Endothelial cell of umbilical vein (primary cell): ENCODE results near the gene NDUFS6. TPM values are rescaled to one million over a fixed set of nuclear protein-coding genes. Genes with fewer than 3 reads are reported as not detected.

Source experiments
- BruUV-seq: library from RNA; stranded (reverse); fragments of 400-500 nt; replicated peaks from 2 replicates; lab custom pipeline; 2021; lab: Mats Ljungman, UMichigan
- CTCF ChIA-PET: fragments of 300-600, 350-600 bp; sonication (Branson Sonifier 250); formaldehyde crosslinking; loops from one replicate; lab custom pipeline; 2021; ENCODE audit warnings: antibody characterized with exemption, inconsistent platforms; lab: Charles Lee
- POLR2A ChIA-PET: fragments of 300-600, 350-600 bp; sonication (Branson Sonifier 250); formaldehyde crosslinking; loops from one replicate; lab custom pipeline; 2021; ENCODE audit warnings: antibody characterized with exemption, inconsistent platforms; lab: Charles Lee
- DNase-seq: peaks from one replicate; pipeline ENCODE4 v3.0.0-alpha.2; 2011; ENCODE audit warnings: low read depth, low spot score
- FAIRE-seq: peaks from 2 replicates; lab custom pipeline; 2011; peaks lifted over from hg19 to GRCh38; lab: Jason Lieb, UNC
- H2AFZ ChIP-seq: 2 replicates; pipeline ENCODE4 v1.6.0; 2012; ENCODE audit warnings: low read depth, low read length, control low read depth, inconsistent platforms
- H3K27ac ChIP-seq: 2 replicates; pipeline ENCODE4 v1.5.1; 2011; ENCODE audit warnings: low read depth, mild to moderate bottlenecking, control low read depth, low read length, moderate library complexity; ENCODE audit not compliant: insufficient read depth
- H3K27me3 ChIP-seq, 2 experiments: 2 replicates each; pipeline versions ENCODE4 v1.6.0 to v1.6.1; 2011; ENCODE audit warnings: low read length in 2 of 2, mixed read lengths in 1 of 2; ENCODE audit not compliant: control insufficient read depth in 2 of 2, insufficient read depth in 2 of 2
- H3K36me3 ChIP-seq, 2 experiments: 2 replicates in 1 of 2; 3 replicates in 1 of 2; pipeline ENCODE4 v1.5.1; 2011; ENCODE audit warnings: low read length in 2 of 2, mild to moderate bottlenecking in 1 of 2, moderate library complexity in 1 of 2; ENCODE audit not compliant: control insufficient read depth in 2 of 2, insufficient read depth in 2 of 2; ENCODE audit errors: extremely low read depth in 1 of 2
- H3K4me1 ChIP-seq: 3 replicates; pipeline ENCODE4 v1.5.1; 2011; ENCODE audit warnings: mild to moderate bottlenecking, low read length; ENCODE audit not compliant: control insufficient read depth, insufficient read depth; ENCODE audit errors: extremely low read depth
- H3K4me2 ChIP-seq: 2 replicates; pipeline ENCODE4 v1.6.1; 2011; ENCODE audit warnings: low read length, control low read depth, mixed read lengths; ENCODE audit not compliant: insufficient read depth
- H3K4me3 ChIP-seq, 3 experiments: fragments of 200-600 bp in 1 of 3; sonication (generic), shearing (Covaris generic) in 1 of 3; replicated peaks in 1 of 3; 2 replicates each; pipeline ENCODE4 v1.5.1; 2011 to 2016; ENCODE audit warnings: control low read depth in 3 of 3, low read length in 3 of 3, mild to moderate bottlenecking in 2 of 3, inconsistent platforms in 1 of 3, low read depth in 1 of 3, moderate library complexity in 1 of 3; ENCODE audit not compliant: insufficient read depth in 1 of 3
- H3K79me2 ChIP-seq: 2 replicates; pipeline ENCODE4 v1.6.0; 2012; ENCODE audit warnings: low read length, inconsistent platforms; ENCODE audit not compliant: control insufficient read depth, insufficient read depth
- H3K9ac ChIP-seq: replicated peaks from 2 replicates; pipeline ENCODE3; 2011; ENCODE audit warnings: low read length, control low read depth; ENCODE audit not compliant: insufficient read depth; ENCODE audit errors: extremely low read depth
- H3K9me1 ChIP-seq: replicated peaks from 3 replicates; pipeline ENCODE4 v1.6.0; 2011; ENCODE audit warnings: mild to moderate bottlenecking, low read length; ENCODE audit not compliant: control insufficient read depth, insufficient read depth; ENCODE audit errors: extremely low read depth
- H3K9me3 ChIP-seq: replicated peaks from 2 replicates; pipeline ENCODE4 v1.5.1; 2012; ENCODE audit warnings: low read length, inconsistent platforms; ENCODE audit not compliant: control insufficient read depth, insufficient read depth
- H4K20me1 ChIP-seq: replicated peaks from 2 replicates; pipeline ENCODE3; 2011; ENCODE audit warnings: mild to moderate bottlenecking, low read length; ENCODE audit not compliant: control insufficient read depth, insufficient read depth; ENCODE audit errors: extremely low read depth
- CTCF ChIP-seq, 2 donors: IDR thresholded peaks; 1 replicate in 1 of 2; 2 replicates in 1 of 2; pipeline ENCODE4 v1.5.1; 2011; ENCODE audit warnings: low read length in 2 of 2, mild to moderate bottlenecking in 2 of 2, moderate library complexity in 2 of 2, control low read depth in 1 of 2, inconsistent platforms in 1 of 2, low read depth in 1 of 2; ENCODE audit not compliant: insufficient read depth in 1 of 2; ENCODE audit errors: extremely low read depth in 1 of 2
- EZH2 ChIP-seq: IDR thresholded peaks from 2 replicates; pipeline ENCODE4 v1.6.1; 2012; ENCODE audit warnings: borderline replicate concordance, low read depth, mild to moderate bottlenecking, moderate library complexity, low read length, inconsistent platforms; ENCODE audit not compliant: severe bottlenecking
- FOS ChIP-seq: IDR thresholded peaks from 2 replicates; pipeline ENCODE4 v1.6.1; 2011; ENCODE audit warnings: mild to moderate bottlenecking, low read length, moderate library complexity, borderline replicate concordance; ENCODE audit not compliant: insufficient read depth
- GATA2 ChIP-seq: IDR thresholded peaks from 2 replicates; pipeline ENCODE4 v1.7.0; 2011; ENCODE audit warnings: low read depth, mild to moderate bottlenecking, moderate library complexity, mixed read lengths, low read length; ENCODE audit not compliant: insufficient read length, insufficient read depth
- JUN ChIP-seq: IDR thresholded peaks from 2 replicates; pipeline ENCODE4 v1.6.1; 2011; ENCODE audit warnings: borderline replicate concordance, low read depth; ENCODE audit not compliant: insufficient read length, insufficient read depth
- MYC ChIP-seq: IDR thresholded peaks from one replicate; pipeline ENCODE4 v1.6.1; 2011; ENCODE audit warnings: mild to moderate bottlenecking, low read depth, low read length
- POLR2A ChIP-seq: IDR thresholded peaks from 2 replicates; pipeline ENCODE4 v1.6.1; 2012; ENCODE audit warnings: low read depth, mild to moderate bottlenecking, control low read depth, low read length
- POLR2AphosphoS5 ChIP-seq: IDR thresholded peaks from 2 replicates; pipeline ENCODE4 v1.6.1; 2012; ENCODE audit warnings: low read depth, mild to moderate bottlenecking, control low read depth, low read length, moderate library complexity; ENCODE audit not compliant: insufficient read depth
- dilution Hi-C: fragments of 300-500 bp; cut with MboI; formaldehyde crosslinking; loops from one replicate; pipeline ENCODE4 v1.15.0; 2019; ENCODE audit warnings: low sequenced_read_pairs; ENCODE audit not compliant: extremely low pct_ligation_motif_present
- intact Hi-C: fragments of 100-400 bp; cut with micrococcal nuclease; formaldehyde crosslinking; loops from one replicate; pipeline ENCODE4 v1.10.0; 2022
- polyA plus RNA-seq, 4 experiments: library from polyadenylated mRNA; depleted of rRNA in 3 of 4; stranded (reverse) in 3 of 4; unstranded in 1 of 4; fragments of >200 nt; gene quantifications; 2 replicates each; pipeline versions ENCODE4 v1.2.1 to v1.2.3, GENCODE V29; 2011 to 2012; ENCODE audit warnings: missing spikeins in 1 of 4
- total RNA-seq: library from RNA; stranded (reverse); gene quantifications from 2 replicates; pipeline ENCODE4 v1.2.3, GENCODE V29; 2021
- TF ChIP-seq, protein P1 (sequence below): IDR thresholded peaks from 2 replicates; pipeline ENCODE4 v1.6.1; 2011; ENCODE audit not compliant: insufficient read depth, insufficient read length

Gene NDUFS6
- total and polyA plus RNA-seq, 2 donors (not counting 3 experiments of a cell fraction or from before 2014, with no cell fraction given) = 42.5 to 127 TPM

- ChIA-PET POLR2A (no interaction called here), CTCF (no interaction called here)
- Histone ChIP-seq H3K4me3 (no peak overlapping the region), H3K9me3 (no peaks in the 10 kb centered on the region), H3K4me2 (no peak overlapping the region), H3K79me2 (no peaks in the 10 kb centered on the region), H3K27me3 (no peaks in the 10 kb centered on the region), H3K36me3 (no peaks in the 10 kb centered on the region), H3K4me1 (no peaks in the 10 kb centered on the region), H3K27ac (no peak overlapping the region), H3K9me1 (no peaks in the 10 kb centered on the region), H4K20me1 (no peaks in the 10 kb centered on the region), H2AFZ (no peak overlapping the region), H3K9ac (no peak overlapping the region)
- no peak for FAIRE-seq
- no peak for DNase-seq
- intact Hi-C loops = no loop called here
- dilution Hi-C loops = no loop called here
- TF ChIP-seq FOS (no peak), JUN (no peak), EZH2 (no peak), CTCF (IDR thresholded peaks at IDR 0.05; ENCODE audit: extremely low read depth in 1 of 2, insufficient read depth in 1 of 2, low read depth in 1 of 2, low read length in 2 of 2) (no peak), GATA2 (no peak), POLR2AphosphoS5 (no peak), MYC (no peak), POLR2A (no peak)
- TF ChIP-seq, protein P1, sequence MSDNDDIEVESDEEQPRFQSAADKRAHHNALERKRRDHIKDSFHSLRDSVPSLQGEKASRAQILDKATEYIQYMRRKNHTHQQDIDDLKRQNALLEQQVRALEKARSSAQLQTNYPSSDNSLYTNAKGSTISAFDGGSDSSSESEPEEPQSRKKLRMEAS = no peak
- no TSS peak for BruUV-seq
Observed at GRCh38 chr5:1859099-1859498, 57.9 kb downstream of the NDUFS6 start.
